ENCODE results near the gene PGLYRP1.

Gene PGLYRP1

GRCh38 chr19:46042252-46042883, 19.5 kb upstream of the PGLYRP1 start:
- no peak for DNase-seq (ENCODE audit: low spot score)
- Mint-ChIP-seq H3K27me3 (ENCODE audit: low read depth) (peaks cover 33% of the 10 kb centered on the region), H3K36me3 (ENCODE audit: low read depth) (no peaks in the 10 kb centered on the region), H3K9me3 (no peaks in the 10 kb centered on the region), H3K27ac (no peak overlapping the region), H3K4me3 (no peak overlapping the region), H3K4me1 (ENCODE audit: low read depth) (no peaks in the 10 kb centered on the region)

GRCh38 chr19:46040952-46041500, 18.2 kb upstream of the PGLYRP1 start, which contains the start of gene IGFL4:
TSS of gene IGFL4 (minus strand) at chr19:46041002. CDS start at chr19:46040962, 40 bp downstream.
- Mint-ChIP-seq H3K27ac (no peak within 1 kb of the TSS), H3K4me3 (no peak within 1 kb of the TSS), H3K9me3 (no peaks in the 10 kb centered on the region), H3K4me1 (ENCODE audit: low read depth) (no peaks in the 10 kb centered on the region), H3K36me3 (ENCODE audit: low read depth) (no peaks in the 10 kb centered on the region), H3K27me3 (ENCODE audit: low read depth) (peaks cover 22% of the 10 kb centered on the region)
- DNase-seq (ENCODE audit: low spot score), result no peak

- peaks cover 16% of the 10 kb centered on the region for H3K27me3 Mint-ChIP-seq (ENCODE audit: low read depth)
Measured at GRCh38 chr19:46040125-46040524, 17.3 kb upstream of the PGLYRP1 start.

DNA sequence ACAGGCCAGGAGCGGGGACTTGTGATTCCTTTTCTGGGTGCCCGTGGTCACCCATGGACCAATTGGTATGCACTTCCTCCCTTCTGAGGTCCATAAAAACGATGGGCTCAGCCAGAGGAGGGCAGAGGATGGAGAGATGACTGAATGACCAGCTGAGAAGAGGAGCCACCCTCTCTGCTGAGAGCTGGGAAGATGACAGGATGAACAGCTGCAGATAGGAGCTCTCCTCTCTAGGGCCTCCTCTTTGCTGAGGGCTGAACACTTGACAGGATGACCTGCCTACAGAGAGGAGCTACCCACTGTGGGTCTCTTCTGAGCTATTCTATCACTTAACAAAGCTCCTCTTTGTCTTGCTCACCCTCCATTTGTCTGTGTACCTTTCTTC, 13.9 kb upstream of the PGLYRP1 start:
- no peaks in the 10 kb centered on the region for H3K9me3 Mint-ChIP-seq
- no peak for DNase-seq (ENCODE audit: low spot score)
- no peaks in the 10 kb centered on the region for H3K36me3 Mint-ChIP-seq (ENCODE audit: low read depth)
- H3K27me3 Mint-ChIP-seq (ENCODE audit: low read depth), result peaks cover 9% of the 10 kb centered on the region
- H3K4me1 Mint-ChIP-seq (ENCODE audit: low read depth), result no peaks in the 10 kb centered on the region
- no peak overlapping the region for H3K27ac Mint-ChIP-seq
- no peak overlapping the region for H3K4me3 Mint-ChIP-seq

More at GRCh38 chr19:46040125-46040524, 17.3 kb upstream of the PGLYRP1 start:
- Mint-ChIP-seq H3K36me3 (ENCODE audit: low read depth) (no peaks in the 10 kb centered on the region), H3K27ac (no peak overlapping the region), H3K4me1 (ENCODE audit: low read depth) (no peaks in the 10 kb centered on the region), H3K4me3 (no peak overlapping the region), H3K9me3 (no peaks in the 10 kb centered on the region)
- no peak for DNase-seq (ENCODE audit: low spot score)

DNA sequence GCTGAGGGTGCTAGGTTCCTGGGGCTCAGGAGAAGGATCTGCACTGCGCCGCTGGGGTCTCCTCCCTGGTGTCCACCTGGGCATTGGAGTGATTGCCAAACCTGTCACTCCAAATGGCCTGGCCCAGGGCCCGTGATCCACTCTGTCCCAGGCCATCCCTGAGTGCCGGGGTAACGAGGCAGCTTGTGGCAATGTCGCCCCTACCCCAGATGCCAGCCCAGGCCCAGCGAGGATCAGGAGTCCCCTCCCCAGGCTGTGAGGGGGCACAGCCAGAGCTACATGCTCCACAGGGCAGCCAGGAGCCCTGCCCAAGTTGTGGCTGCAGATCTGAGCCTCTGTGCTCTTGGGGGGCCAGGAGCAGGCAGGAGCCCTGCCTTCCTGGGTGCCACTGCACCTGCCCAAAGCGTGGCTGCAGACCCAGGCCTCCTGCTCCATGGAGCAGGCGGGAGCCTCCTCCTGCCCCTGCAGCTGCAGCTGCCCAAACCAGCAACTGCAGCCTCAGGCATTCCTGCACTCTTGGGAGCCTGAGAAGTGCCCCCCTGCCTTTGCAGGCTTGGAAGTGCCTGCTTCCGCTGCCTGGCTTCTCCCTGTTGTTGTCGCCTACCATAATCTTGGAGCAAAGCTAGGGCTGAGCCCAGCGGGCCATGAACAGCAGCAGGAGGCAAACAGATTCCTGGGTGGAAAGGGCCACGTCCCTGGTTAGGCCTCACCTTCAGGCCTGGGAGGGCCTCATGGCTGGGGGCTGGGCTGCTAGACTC, 13.3 kb upstream of the PGLYRP1 start:
- peaks cover 11% of the 10 kb centered on the region for H3K27me3 Mint-ChIP-seq (ENCODE audit: low read depth)
- no peak for DNase-seq (ENCODE audit: low spot score)
- H3K9me3 Mint-ChIP-seq, result no peaks in the 10 kb centered on the region
- H3K4me3 Mint-ChIP-seq, result no peak overlapping the region
- H3K4me1 Mint-ChIP-seq (ENCODE audit: low read depth), result no peaks in the 10 kb centered on the region
- H3K27ac Mint-ChIP-seq, result no peak overlapping the region
- no peaks in the 10 kb centered on the region for H3K36me3 Mint-ChIP-seq (ENCODE audit: low read depth)

GRCh38 chr19:46035546-46035945, 12.7 kb upstream of the PGLYRP1 start:
- Mint-ChIP-seq H3K27ac (no peak overlapping the region), H3K36me3 (ENCODE audit: low read depth) (no peaks in the 10 kb centered on the region), H3K4me3 (no peak overlapping the region), H3K9me3 (no peaks in the 10 kb centered on the region), H3K4me1 (ENCODE audit: low read depth) (no peaks in the 10 kb centered on the region), H3K27me3 (ENCODE audit: low read depth) (peaks cover 9% of the 10 kb centered on the region)
- no peak for DNase-seq (ENCODE audit: low spot score)

GRCh38 chr19:46033401-46033800, 10.5 kb upstream of the PGLYRP1 start:
- peaks cover 3% of the 10 kb centered on the region for H3K4me1 Mint-ChIP-seq (ENCODE audit: low read depth)
- H3K9me3 Mint-ChIP-seq, result no peaks in the 10 kb centered on the region
- no peaks in the 10 kb centered on the region for H3K36me3 Mint-ChIP-seq (ENCODE audit: low read depth)
- H3K4me3 Mint-ChIP-seq, result no peak overlapping the region
- DNase-seq (ENCODE audit: low spot score), result no peak
- no peak overlapping the region for H3K27ac Mint-ChIP-seq
- peaks cover 16% of the 10 kb centered on the region for H3K27me3 Mint-ChIP-seq (ENCODE audit: low read depth)

- Mint-ChIP-seq H3K27ac (no peak overlapping the region), H3K27me3 (ENCODE audit: low read depth) (peaks cover 16% of the 10 kb centered on the region), H3K4me1 (ENCODE audit: low read depth) (peaks cover 3% of the 10 kb centered on the region), H3K36me3 (ENCODE audit: low read depth) (no peaks in the 10 kb centered on the region), H3K4me3 (no peak overlapping the region), H3K9me3 (no peaks in the 10 kb centered on the region)
- no peak for DNase-seq (ENCODE audit: low spot score)
Measured at GRCh38 chr19:46032597-46033025, 9.8 kb upstream of the PGLYRP1 start.

- no peak overlapping the region for H3K4me3 Mint-ChIP-seq
- H3K36me3 Mint-ChIP-seq (ENCODE audit: low read depth), result no peaks in the 10 kb centered on the region
- DNase-seq (ENCODE audit: low spot score), result no peak
- no peak overlapping the region for H3K27ac Mint-ChIP-seq
- peaks cover 16% of the 10 kb centered on the region for H3K27me3 Mint-ChIP-seq (ENCODE audit: low read depth)
- no peaks in the 10 kb centered on the region for H3K9me3 Mint-ChIP-seq
- H3K4me1 Mint-ChIP-seq (ENCODE audit: low read depth), result peaks cover 3% of the 10 kb centered on the region
Measured at GRCh38 chr19:46031781-46032596, 9.1 kb upstream of the PGLYRP1 start.

DNA sequence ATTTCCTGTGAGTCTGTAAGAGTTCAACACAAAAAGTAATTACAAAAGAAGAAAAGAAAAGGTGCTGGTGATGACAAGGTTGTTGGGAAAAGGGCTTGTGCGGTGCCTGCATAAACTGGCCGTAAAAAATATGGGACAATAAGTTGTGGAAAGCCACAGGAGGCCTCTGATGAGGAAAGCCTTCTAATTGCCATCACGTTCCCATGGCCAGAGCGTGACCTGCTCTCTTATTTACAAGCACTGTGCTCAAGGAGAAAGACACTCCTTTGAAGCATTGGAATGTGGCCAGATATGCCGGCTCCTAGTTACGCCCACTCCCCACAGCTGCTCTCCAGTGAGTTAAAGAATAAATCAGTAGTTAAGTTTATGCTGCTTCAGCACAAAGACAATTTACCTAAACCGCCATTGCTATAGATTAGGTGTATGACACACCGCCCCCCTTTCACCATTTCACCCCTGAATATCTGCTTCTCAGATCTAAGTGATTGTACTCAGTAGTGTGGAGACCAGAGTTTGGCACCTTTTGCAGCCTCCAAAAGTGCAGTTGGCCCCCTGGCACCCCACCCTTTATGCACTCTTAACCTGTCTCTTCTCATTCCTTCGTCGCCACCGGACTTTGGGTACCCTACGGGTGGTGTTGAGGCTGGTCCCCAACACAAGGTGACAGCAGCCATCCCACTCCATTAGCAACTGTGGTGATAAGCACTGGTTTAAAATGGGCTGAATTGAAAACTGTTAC, 8.1 kb upstream of the PGLYRP1 start:
- H3K27ac Mint-ChIP-seq, result no peak overlapping the region
- H3K27me3 Mint-ChIP-seq (ENCODE audit: low read depth), result peaks cover 26% of the 10 kb centered on the region
- H3K9me3 Mint-ChIP-seq, result peaks cover 2% of the 10 kb centered on the region

GRCh38 chr19:46025835-46026234, 3.0 kb upstream of the PGLYRP1 start:
- DNase-seq (ENCODE audit: low spot score), result no peak
- peaks cover 1% of the 10 kb centered on the region for H3K36me3 Mint-ChIP-seq (ENCODE audit: low read depth)
- H3K4me3 Mint-ChIP-seq, result no peak overlapping the region
- peaks cover 5% of the 10 kb centered on the region for H3K9me3 Mint-ChIP-seq
- H3K4me1 Mint-ChIP-seq (ENCODE audit: low read depth), result peaks cover 17% of the 10 kb centered on the region
- no peak overlapping the region for H3K27ac Mint-ChIP-seq
- H3K27me3 Mint-ChIP-seq (ENCODE audit: low read depth), result peaks cover 44% of the 10 kb centered on the region

More for the DNA sequence above, 8.1 kb upstream of the PGLYRP1 start:
- peaks cover 11% of the 10 kb centered on the region for H3K4me1 Mint-ChIP-seq (ENCODE audit: low read depth)
- DNase-seq (ENCODE audit: low spot score), result no peak
- peaks cover 1% of the 10 kb centered on the region for H3K36me3 Mint-ChIP-seq (ENCODE audit: low read depth)
- no peak overlapping the region for H3K4me3 Mint-ChIP-seq

DNA sequence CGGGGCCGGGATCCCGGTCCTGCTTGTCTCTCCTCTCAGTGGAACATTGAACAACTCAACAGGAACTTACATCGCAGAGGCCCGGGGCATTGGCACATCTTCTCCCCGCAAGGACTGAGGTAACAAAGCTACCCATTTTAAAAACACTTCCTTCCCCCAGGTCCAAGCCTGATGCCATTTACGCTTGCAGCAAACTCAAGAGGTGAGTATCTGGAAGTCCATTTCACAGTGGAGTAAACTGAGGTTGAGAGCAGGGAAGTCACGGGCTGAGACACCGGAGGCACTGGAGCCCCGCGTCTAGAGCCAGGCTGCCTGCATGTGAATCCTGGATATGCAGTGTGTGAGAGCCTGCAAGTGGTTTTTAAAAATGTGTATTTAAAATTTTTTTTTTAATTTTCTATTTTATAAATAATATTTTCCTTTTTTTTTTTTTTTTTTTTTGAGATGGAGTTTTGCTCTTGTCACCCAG, 492 bp upstream of the PGLYRP1 start:
- Mint-ChIP-seq H3K4me1 (ENCODE audit: low read depth) (peaks cover 14% of the 10 kb centered on the region), H3K9me3 (peaks cover 5% of the 10 kb centered on the region), H3K27me3 (ENCODE audit: low read depth) (peaks cover 34% of the 10 kb centered on the region), H3K27ac (no peak overlapping the region), H3K4me3 (no peak overlapping the region), H3K36me3 (ENCODE audit: low read depth) (peaks cover 3% of the 10 kb centered on the region)
- no peak for DNase-seq (ENCODE audit: low spot score)

DNA sequence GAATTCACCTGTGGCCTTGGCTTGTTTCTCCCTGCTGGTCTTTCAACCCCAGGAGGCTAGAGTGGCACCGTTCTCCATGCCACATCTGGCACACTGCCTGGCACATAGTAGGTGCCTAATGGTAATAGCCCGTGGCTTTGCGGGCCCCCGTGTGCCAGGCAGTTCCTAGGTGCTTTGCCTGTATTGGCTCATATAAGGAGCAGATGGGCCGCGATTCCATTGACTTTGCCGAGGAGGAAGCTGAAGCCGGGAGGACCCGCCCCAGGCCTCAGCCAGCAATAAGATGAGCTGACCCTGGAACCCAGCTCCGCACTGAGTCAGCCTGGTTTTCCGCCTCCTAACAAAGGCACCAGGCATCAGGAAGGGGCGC, 807 bp downstream of the PGLYRP1 start:
- no peak for DNase-seq (ENCODE audit: low spot score)
- Mint-ChIP-seq H3K27ac (no peak overlapping the region), H3K4me1 (ENCODE audit: low read depth) (peaks cover 14% of the 10 kb centered on the region), H3K27me3 (ENCODE audit: low read depth) (peaks cover 34% of the 10 kb centered on the region), H3K4me3 (no peak overlapping the region), H3K9me3 (peaks cover 5% of the 10 kb centered on the region), H3K36me3 (ENCODE audit: low read depth) (peaks cover 3% of the 10 kb centered on the region)

Measured in T-helper 2 cell treated with Interferon-gamma antibody and Interleukin-4, amounts not matched to agents 5 μg/mL and 100 μg/mL, for 36 hours (primary cell).